DOHH2 (cell line): ENCODE results near the gene TRIM40.

Experiments
- H3F3A ChIP-seq: fragments of 200-600 bp; sonication (generic), shearing (Covaris generic); 2 replicates; pipeline ENCODE4 v1.6.0; 2016; ENCODE audit warnings: antibody characterized with exemption, mild to moderate bottlenecking; ENCODE audit not compliant: control insufficient read depth, insufficient read depth
- H3K27ac ChIP-seq: fragments of 200-600 bp; sonication (generic); 2 replicates; pipeline ENCODE4 v1.5.1; 2014; ENCODE audit warnings: low read depth, mild to moderate bottlenecking, low read length, moderate library complexity
- H3K27me3 ChIP-seq: fragments of 200-600 bp; sonication (generic); 2 replicates; pipeline ENCODE4 v1.6.1; 2014; ENCODE audit warnings: mild to moderate bottlenecking, low read length, mixed read lengths; ENCODE audit not compliant: control insufficient read depth
- H3K36me3 ChIP-seq: fragments of 200-600 bp; sonication (generic); 2 replicates; pipeline ENCODE4 v1.6.1; 2014; ENCODE audit warnings: mild to moderate bottlenecking, low read length, moderate library complexity, mixed read lengths; ENCODE audit not compliant: control insufficient read depth
- H3K4me1 ChIP-seq: fragments of 200-600 bp; sonication (generic); 2 replicates; pipeline ENCODE4 v1.6.1; 2014; ENCODE audit warnings: mild to moderate bottlenecking, low read length, mixed read lengths; ENCODE audit not compliant: control insufficient read depth
- H3K4me2 ChIP-seq: fragments of 200-600 bp; sonication (generic); 2 replicates; pipeline ENCODE4 v1.6.0; 2014; ENCODE audit warnings: mild to moderate bottlenecking, low read length, moderate library complexity
- H3K4me3 ChIP-seq: fragments of 200-600 bp; sonication (generic); 2 replicates; pipeline ENCODE4 v1.5.1; 2014; ENCODE audit warnings: mild to moderate bottlenecking, low read length, mixed read lengths
- H3K79me2 ChIP-seq: fragments of 200-600 bp; sonication (generic); 2 replicates; pipeline ENCODE4 v1.6.1; 2014; ENCODE audit warnings: mild to moderate bottlenecking, low read length, mixed read lengths; ENCODE audit not compliant: control insufficient read depth
- H3K9me2 ChIP-seq: fragments of 200-600 bp; sonication (generic); replicated peaks from 2 replicates; pipeline ENCODE4 v1.6.1; 2014; ENCODE audit warnings: mild to moderate bottlenecking, low read length, mixed read lengths; ENCODE audit not compliant: control insufficient read depth
- H3K9me3 ChIP-seq: fragments of 200-600 bp; sonication (generic); 2 replicates; pipeline ENCODE4 v1.6.1; 2014; ENCODE audit warnings: antibody characterized with exemption, low read length, mixed read lengths; ENCODE audit not compliant: control insufficient read depth, insufficient read depth
- H4K20me1 ChIP-seq: fragments of 200-600 bp; sonication (generic); 2 replicates; pipeline ENCODE4 v1.6.0; 2014; ENCODE audit warnings: low read depth, mild to moderate bottlenecking, antibody characterized with exemption, low read length, moderate library complexity; ENCODE audit not compliant: control insufficient read depth, insufficient read depth
- EZH2phosphoT487 ChIP-seq: fragments of 200-600 bp; sonication (generic); IDR thresholded peaks from 2 replicates; pipeline ENCODE4 v1.6.1; 2017; ENCODE audit warnings: borderline replicate concordance, mild to moderate bottlenecking, antibody characterized with exemption, low read length, moderate library complexity, mixed read lengths
- TF ChIP-seq, protein P1 (sequence below): fragments of 200-600 bp; sonication (generic); IDR thresholded peaks from one replicate; pipeline ENCODE4 v1.5.1; 2014; ENCODE audit warnings: antibody characterized with exemption, mild to moderate bottlenecking, low read depth, low read length; ENCODE audit not compliant: poor library complexity, severe bottlenecking

The TRIM40 gene

DNA sequence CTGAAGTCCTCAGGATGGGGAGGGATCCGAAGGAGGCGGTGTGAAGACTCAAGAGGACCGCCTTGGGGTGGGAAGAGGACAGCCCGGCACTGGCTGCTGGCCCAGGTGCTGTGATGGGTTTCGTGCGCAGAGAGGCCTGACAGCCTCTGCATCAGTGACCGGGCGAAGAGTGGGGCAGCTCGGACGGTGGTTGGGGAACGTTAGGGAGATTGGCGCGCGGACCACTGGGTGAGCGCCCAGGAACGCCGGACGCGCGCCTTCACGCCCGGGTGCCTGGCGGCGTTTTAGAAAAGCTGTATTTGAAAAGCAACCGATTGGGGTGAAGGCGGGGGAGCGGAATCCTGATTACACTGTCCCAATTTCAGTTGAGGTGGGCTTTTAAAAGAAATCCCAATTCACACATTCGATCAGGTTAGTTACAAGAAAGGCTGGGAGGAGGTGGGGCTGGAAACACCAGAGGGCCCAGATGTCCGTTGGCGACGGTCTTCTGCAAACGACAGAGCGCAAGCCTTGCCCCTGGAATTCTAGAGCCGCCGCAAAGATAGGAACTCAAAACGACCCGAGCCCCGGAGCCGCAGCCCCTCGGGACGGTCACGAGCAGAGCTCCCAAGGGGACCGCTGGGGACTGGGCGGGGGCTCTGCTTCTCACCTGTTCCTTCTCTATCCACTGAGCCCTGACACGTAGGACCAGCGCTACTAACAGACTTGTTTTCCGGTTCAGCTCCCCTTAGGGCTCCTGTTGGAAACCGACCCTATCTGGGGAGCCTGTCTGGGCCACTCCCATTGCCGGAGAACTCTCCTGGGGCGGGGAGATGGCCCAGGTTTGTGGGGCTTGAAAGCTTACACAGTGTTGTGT lies 8.5 kb upstream of the TRIM40 start:
- H4K20me1 ChIP-seq, result no peaks in the 10 kb centered on the region
- H3K4me3 ChIP-seq, result no peak overlapping the region
- no peak for TF ChIP-seq EZH2phosphoT487
- TF ChIP-seq, protein P1, sequence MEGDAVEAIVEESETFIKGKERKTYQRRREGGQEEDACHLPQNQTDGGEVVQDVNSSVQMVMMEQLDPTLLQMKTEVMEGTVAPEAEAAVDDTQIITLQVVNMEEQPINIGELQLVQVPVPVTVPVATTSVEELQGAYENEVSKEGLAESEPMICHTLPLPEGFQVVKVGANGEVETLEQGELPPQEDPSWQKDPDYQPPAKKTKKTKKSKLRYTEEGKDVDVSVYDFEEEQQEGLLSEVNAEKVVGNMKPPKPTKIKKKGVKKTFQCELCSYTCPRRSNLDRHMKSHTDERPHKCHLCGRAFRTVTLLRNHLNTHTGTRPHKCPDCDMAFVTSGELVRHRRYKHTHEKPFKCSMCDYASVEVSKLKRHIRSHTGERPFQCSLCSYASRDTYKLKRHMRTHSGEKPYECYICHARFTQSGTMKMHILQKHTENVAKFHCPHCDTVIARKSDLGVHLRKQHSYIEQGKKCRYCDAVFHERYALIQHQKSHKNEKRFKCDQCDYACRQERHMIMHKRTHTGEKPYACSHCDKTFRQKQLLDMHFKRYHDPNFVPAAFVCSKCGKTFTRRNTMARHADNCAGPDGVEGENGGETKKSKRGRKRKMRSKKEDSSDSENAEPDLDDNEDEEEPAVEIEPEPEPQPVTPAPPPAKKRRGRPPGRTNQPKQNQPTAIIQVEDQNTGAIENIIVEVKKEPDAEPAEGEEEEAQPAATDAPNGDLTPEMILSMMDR, result no peak
- no peaks in the 10 kb centered on the region for H3K36me3 ChIP-seq
- H3F3A ChIP-seq, result no peaks in the 10 kb centered on the region
- H3K27ac ChIP-seq, result no peak overlapping the region
- H3K9me3 ChIP-seq, result no peaks in the 10 kb centered on the region
- peaks cover 46% of the 10 kb centered on the region for H3K27me3 ChIP-seq
- no peak overlapping the region for H3K4me2 ChIP-seq
- 0 out of 2 replicates have a peak, but pooled peaks cover 3% of the 10 kb centered on the region for H3K4me1 ChIP-seq
- H3K79me2 ChIP-seq, result no peaks in the 10 kb centered on the region
- no peaks in the 10 kb centered on the region for H3K9me2 ChIP-seq

DNA sequence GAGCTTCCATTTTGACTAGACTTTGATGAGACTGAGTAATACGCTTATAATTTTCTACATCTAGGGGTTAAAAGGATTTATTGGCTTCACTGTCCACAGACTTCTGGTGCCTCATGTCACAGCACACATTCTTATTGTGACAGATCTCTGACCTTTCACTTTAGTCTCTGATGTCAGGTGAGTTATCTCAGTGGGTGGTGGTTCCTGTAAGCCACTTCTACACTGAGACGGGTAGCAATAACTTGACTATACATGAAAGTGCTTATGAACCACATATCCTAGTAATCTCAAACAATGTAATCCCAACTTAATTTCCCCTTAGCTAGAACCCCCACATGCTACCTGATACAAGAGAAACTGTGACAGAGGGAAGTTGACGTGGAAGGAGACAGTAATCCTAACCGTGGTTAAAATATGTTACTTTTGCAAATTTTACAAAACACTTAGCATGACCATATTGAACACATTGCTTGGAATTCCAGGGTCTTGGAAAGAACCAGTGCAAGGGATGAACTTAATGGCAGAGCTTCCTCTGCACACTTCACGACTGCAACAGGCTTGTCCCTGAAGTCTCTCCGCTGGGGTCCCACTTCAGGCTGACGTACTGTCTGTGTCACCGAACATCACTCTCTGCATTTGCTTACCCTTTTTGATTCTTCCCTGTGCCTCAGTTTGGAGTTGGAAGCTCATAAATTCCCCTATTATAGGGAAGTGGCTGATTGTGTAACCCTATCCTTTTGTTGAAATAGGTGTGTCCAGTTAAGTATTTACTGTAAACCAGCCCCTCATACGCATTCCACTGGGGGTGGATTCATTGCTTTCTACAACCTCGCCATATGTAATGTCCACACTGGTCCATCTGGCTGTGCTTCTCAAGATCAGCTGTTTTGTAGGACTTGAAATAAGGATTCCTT lies 6.4 kb upstream of the TRIM40 start:
- H3K27me3 ChIP-seq, result peaks cover 55% of the 10 kb centered on the region
- H3K36me3 ChIP-seq, result no peaks in the 10 kb centered on the region
- no peak overlapping the region for H3K27ac ChIP-seq
- no peaks in the 10 kb centered on the region for H3F3A ChIP-seq
- 0 out of 2 replicates have a peak, but pooled peaks cover 3% of the 10 kb centered on the region for H3K4me1 ChIP-seq
- H4K20me1 ChIP-seq, result no peaks in the 10 kb centered on the region
- TF ChIP-seq, protein P1, result no peak
- TF ChIP-seq EZH2phosphoT487, result no peak
- H3K79me2 ChIP-seq, result no peaks in the 10 kb centered on the region
- no peak overlapping the region for H3K4me2 ChIP-seq
- H3K4me3 ChIP-seq, result no peak overlapping the region
- H3K9me3 ChIP-seq, result no peaks in the 10 kb centered on the region
- no peaks in the 10 kb centered on the region for H3K9me2 ChIP-seq

DNA sequence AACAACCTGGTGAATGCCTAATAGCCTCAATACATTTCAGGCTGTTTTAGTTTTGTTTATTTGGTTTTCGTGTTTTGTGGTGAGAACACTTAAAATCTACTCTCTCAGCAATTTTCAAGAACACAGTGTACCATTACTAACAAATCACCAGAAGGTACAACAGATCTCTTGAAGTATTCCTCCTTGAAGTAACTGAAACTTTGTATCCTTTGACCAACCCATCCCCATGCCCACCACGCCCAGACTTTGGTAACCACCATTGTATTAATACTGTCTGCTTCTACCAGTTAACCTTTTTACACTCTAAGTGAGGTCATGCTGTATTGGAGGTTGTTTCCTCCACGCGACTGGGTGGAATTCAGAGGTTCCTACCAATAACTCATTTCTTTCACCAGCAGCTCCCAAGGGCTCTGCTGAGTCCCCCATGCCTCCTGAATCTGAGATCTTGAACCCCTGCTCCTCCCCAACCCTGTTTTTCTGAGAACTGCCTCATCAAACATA lies 5.7 kb upstream of the TRIM40 start:
- TF ChIP-seq EZH2phosphoT487, result no peak
- TF ChIP-seq, protein P1, result no peak
- Histone ChIP-seq H3K27ac (no peak overlapping the region), H3K27me3 (peaks cover 58% of the 10 kb centered on the region), H4K20me1 (no peaks in the 10 kb centered on the region), H3K4me3 (no peak overlapping the region), H3F3A (no peaks in the 10 kb centered on the region), H3K9me2 (no peaks in the 10 kb centered on the region), H3K4me2 (no peak overlapping the region), H3K4me1 (0 out of 2 replicates have a peak, but pooled peaks cover 3% of the 10 kb centered on the region), H3K79me2 (no peaks in the 10 kb centered on the region), H3K36me3 (no peaks in the 10 kb centered on the region), H3K9me3 (no peaks in the 10 kb centered on the region)
